Measurements from ENCODE around the gene PLK2. TPM values are rescaled to one million over a fixed set of nuclear protein-coding genes. Genes with fewer than 3 reads are reported as not detected.

Gene PLK2
- polyA plus RNA-seq, 2 of the 4 experiments (the other 2 are of a cell fraction), result 168 to 230 TPM

DNA sequence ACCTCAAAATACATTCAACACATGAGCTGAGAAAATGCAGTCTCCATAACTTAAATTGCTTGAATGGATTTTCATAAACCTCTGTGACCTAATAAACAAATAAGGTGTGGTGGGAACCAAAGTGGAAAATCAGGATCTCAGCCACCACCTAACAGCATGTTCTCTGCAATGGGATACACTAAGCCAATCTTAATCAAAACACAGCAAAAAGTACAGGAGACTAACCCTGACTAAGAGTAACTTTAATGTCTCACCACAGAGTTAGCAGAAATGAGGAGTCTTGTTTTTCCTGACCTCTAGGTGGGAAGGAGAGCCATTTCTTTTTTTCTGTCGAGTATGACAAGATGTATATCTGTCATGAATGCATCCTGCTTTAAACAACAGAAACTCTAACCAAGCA is 48.5 kb downstream of the PLK2 start:
- ATAC-seq, result no peak
- 51% methylated on average over 1 of the region's 1 CpG for WGBS (ENCODE audit: missing lambda C conversion rate)
- TF ChIP-seq, protein P1, sequence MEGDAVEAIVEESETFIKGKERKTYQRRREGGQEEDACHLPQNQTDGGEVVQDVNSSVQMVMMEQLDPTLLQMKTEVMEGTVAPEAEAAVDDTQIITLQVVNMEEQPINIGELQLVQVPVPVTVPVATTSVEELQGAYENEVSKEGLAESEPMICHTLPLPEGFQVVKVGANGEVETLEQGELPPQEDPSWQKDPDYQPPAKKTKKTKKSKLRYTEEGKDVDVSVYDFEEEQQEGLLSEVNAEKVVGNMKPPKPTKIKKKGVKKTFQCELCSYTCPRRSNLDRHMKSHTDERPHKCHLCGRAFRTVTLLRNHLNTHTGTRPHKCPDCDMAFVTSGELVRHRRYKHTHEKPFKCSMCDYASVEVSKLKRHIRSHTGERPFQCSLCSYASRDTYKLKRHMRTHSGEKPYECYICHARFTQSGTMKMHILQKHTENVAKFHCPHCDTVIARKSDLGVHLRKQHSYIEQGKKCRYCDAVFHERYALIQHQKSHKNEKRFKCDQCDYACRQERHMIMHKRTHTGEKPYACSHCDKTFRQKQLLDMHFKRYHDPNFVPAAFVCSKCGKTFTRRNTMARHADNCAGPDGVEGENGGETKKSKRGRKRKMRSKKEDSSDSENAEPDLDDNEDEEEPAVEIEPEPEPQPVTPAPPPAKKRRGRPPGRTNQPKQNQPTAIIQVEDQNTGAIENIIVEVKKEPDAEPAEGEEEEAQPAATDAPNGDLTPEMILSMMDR (IDR thresholded peaks at IDR 0.05), result no peak
- TF ChIP-seq, protein P2, sequence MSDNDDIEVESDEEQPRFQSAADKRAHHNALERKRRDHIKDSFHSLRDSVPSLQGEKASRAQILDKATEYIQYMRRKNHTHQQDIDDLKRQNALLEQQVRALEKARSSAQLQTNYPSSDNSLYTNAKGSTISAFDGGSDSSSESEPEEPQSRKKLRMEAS (IDR thresholded peaks at IDR 0.05), result no peak
- TF ChIP-seq FOSL2 (IDR thresholded peaks at IDR 0.05) (no peak), FOSL2 (CRISPR knock-in tag; IDR thresholded peaks at IDR 0.05) (no peak), EHMT2 (IDR thresholded peaks at IDR 0.05; ENCODE audit: low read depth) (no peak), SREBF2 (IDR thresholded peaks at IDR 0.05) (no peak)
- TF ChIP-seq, protein P3, sequence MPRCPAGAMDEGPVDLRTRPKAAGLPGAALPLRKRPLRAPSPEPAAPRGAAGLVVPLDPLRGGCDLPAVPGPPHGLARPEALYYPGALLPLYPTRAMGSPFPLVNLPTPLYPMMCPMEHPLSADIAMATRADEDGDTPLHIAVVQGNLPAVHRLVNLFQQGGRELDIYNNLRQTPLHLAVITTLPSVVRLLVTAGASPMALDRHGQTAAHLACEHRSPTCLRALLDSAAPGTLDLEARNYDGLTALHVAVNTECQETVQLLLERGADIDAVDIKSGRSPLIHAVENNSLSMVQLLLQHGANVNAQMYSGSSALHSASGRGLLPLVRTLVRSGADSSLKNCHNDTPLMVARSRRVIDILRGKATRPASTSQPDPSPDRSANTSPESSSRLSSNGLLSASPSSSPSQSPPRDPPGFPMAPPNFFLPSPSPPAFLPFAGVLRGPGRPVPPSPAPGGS (IDR thresholded peaks at IDR 0.05), result no peak

DNA sequence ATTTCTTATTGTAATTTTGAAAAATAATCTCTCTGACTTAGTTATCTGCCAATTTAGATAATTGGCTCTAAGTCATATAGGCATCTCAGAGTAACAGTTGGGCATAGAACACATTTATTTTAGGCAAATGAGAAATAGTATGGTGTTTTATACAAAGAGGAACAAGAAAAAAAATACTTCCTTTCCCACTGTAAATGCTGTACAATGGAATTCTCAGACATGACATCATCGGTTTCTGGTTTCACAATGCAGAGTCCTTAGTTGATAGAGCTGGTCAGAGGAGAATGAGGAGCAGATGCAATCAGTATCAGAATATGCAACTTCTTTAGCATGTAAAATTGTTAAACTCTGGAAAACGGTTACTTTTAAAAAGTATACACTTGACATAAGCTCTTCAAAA is 49.4 kb downstream of the PLK2 start:
- ATAC-seq (peak; percentile 73 to 79; a peak in 4 of 6 replicates), DNase-seq (ENCODE audit: low read depth in 1 of 2, low spot score in 1 of 2) (peak; percentile 18 to 75), FAIRE-seq (peak; percentile 72)
- Histone ChIP-seq H3K4me1 (peaks cover 59% of the 10 kb centered on the region), H3K4me2 (peak overlapping the region; percentile 51), H3K27ac (peak overlapping the region; percentile 24 to 84; a peak in 4 of 6 replicates), H3K9me3 (no peaks in the 10 kb centered on the region), H3K4me3 (no peak overlapping the region)
- POLR2A ChIA-PET, result interaction anchor here (1.1 kb wide), 1 partner anchor 49 kb away, joined by 5 read pairs; no protein-coding TSS in a partner anchor
- CTCF ChIA-PET, result interaction anchor here (0.6 to 1.2 kb wide), 3 partner anchors 43 to 627 kb away, joined by 3 read pairs; no protein-coding TSS in a partner anchor
- 30% methylated on average over 2 of the region's 2 CpGs for WGBS (ENCODE audit: missing lambda C conversion rate)
- no peak for TF ChIP-seq JUN (IDR thresholded peaks at IDR 0.05)
- TF ChIP-seq HOXB13 (CRISPR knock-in tag; IDR thresholded peaks at IDR 0.05; ENCODE audit: low read depth), result no peak
- TF ChIP-seq, protein P4, sequence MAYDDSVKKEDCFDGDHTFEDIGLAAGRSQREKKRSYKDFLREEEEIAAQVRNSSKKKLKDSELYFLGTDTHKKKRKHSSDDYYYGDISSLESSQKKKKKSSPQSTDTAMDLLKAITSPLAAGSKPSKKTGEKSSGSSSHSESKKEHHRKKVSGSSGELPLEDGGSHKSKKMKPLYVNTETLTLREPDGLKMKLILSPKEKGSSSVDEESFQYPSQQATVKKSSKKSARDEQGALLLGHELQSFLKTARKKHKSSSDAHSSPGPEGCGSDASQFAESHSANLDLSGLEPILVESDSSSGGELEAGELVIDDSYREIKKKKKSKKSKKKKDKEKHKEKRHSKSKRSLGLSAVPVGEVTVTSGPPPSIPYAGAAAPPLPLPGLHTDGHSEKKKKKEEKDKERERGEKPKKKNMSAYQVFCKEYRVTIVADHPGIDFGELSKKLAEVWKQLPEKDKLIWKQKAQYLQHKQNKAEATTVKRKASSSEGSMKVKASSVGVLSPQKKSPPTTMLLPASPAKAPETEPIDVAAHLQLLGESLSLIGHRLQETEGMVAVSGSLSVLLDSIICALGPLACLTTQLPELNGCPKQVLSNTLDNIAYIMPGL (CRISPR knock-in tag; IDR thresholded peaks at IDR 0.05; ENCODE audit: borderline replicate concordance), result no peak
- TF ChIP-seq ZC3H11A (IDR thresholded peaks at IDR 0.05), result no peak
- TF ChIP-seq RNF2 (IDR thresholded peaks at IDR 0.05; ENCODE audit: borderline replicate concordance, low read depth), result no peak
- TF ChIP-seq, protein P5, sequence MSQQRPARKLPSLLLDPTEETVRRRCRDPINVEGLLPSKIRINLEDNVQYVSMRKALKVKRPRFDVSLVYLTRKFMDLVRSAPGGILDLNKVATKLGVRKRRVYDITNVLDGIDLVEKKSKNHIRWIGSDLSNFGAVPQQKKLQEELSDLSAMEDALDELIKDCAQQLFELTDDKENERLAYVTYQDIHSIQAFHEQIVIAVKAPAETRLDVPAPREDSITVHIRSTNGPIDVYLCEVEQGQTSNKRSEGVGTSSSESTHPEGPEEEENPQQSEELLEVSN (IDR thresholded peaks at IDR 0.05; ENCODE audit: borderline replicate concordance, low read depth), result no peak
- TF ChIP-seq TP53 (CRISPR knock-in tag; IDR thresholded peaks at IDR 0.05), result no peak
- TF ChIP-seq, protein P6, sequence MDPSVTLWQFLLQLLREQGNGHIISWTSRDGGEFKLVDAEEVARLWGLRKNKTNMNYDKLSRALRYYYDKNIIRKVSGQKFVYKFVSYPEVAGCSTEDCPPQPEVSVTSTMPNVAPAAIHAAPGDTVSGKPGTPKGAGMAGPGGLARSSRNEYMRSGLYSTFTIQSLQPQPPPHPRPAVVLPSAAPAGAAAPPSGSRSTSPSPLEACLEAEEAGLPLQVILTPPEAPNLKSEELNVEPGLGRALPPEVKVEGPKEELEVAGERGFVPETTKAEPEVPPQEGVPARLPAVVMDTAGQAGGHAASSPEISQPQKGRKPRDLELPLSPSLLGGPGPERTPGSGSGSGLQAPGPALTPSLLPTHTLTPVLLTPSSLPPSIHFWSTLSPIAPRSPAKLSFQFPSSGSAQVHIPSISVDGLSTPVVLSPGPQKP (IDR thresholded peaks at IDR 0.05; ENCODE audit: low read depth, low read length), result no peak
- TF ChIP-seq MYC (IDR thresholded peaks at IDR 0.05; ENCODE audit: borderline replicate concordance, low read length), result no peak
- TF ChIP-seq, protein P7, sequence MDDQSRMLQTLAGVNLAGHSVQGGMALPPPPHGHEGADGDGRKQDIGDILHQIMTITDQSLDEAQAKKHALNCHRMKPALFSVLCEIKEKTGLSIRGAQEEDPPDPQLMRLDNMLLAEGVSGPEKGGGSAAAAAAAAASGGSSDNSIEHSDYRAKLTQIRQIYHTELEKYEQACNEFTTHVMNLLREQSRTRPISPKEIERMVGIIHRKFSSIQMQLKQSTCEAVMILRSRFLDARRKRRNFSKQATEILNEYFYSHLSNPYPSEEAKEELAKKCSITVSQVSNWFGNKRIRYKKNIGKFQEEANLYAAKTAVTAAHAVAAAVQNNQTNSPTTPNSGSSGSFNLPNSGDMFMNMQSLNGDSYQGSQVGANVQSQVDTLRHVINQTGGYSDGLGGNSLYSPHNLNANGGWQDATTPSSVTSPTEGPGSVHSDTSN (IDR thresholded peaks at IDR 0.05), result no peak
- TF ChIP-seq HOXA7 (CRISPR knock-in tag; IDR thresholded peaks at IDR 0.05), result no peak
- no peak for TF ChIP-seq CBX2 (IDR thresholded peaks at IDR 0.05; ENCODE audit: borderline replicate concordance, low read depth)
- TF ChIP-seq, protein P1 (IDR thresholded peaks at IDR 0.05), result no peak
- TF ChIP-seq KDM1A (IDR thresholded peaks at IDR 0.05; ENCODE audit: low read depth), result no peak
- TF ChIP-seq MAZ (IDR thresholded peaks at IDR 0.05; ENCODE audit: borderline replicate concordance, low read depth, low read length), result no peak
- TF ChIP-seq GATA3 (IDR thresholded peaks at IDR 0.05; ENCODE audit: borderline replicate concordance), result no peak
- no peak for TF ChIP-seq NFE2L2 (conservative IDR thresholded peaks at IDR 0.05; ENCODE audit: low read length)
- 0 out of 3 replicates have a peak, but pooled peaks have one; percentile 9 for TF ChIP-seq SMC3 (IDR thresholded peaks at IDR 0.05)
- no peak for TF ChIP-seq CHD2 (IDR thresholded peaks at IDR 0.05; ENCODE audit: low read length, partially characterized antibody)
- TF ChIP-seq JUNB (IDR thresholded peaks at IDR 0.05), result 0 out of 2 replicates have a peak, but pooled peaks have one; percentile 33

More for the DNA sequence above, 48.5 kb downstream of the PLK2 start:
- Histone ChIP-seq H3K4me1 (peaks cover 57% of the 10 kb centered on the region), H3K4me2 (peak overlapping the region; percentile 51; the same call in 2 of the 3 replicates), H3K9me3 (no peaks in the 10 kb centered on the region), H3K27ac (peak overlapping the region; percentile 75 to 84), H3K4me3 (no peak overlapping the region)
- peak; percentile 61 for FAIRE-seq
- ChIA-PET CTCF (interaction anchor here (0.7 to 1.2 kb wide), 3 partner anchors 14 to 49 kb away, joined by 3 read pairs; no protein-coding TSS in a partner anchor), POLR2A (no interaction called here)
- DNase-seq (ENCODE audit: low read depth in 1 of 2, low spot score in 1 of 2), result peak in 1 of 2 experiments; percentile 28

Data from A549 (cell line).